Activated CD4-positive, alpha-beta T cell treated with anti-CD3 and anti-CD28 coated beads, Interleukin-2, amount 10 ng/mL, durations not matched to agents 24 days and 14 days (primary cell): ENCODE measurements around the gene DAB1. TPM values are rescaled to one million over a fixed set of nuclear protein-coding genes. Genes with fewer than 3 reads are reported as not detected.

Source experiments
- DNase-seq: peaks from one replicate; pipeline ENCODE4 v3.0.0; 2022
- H3K27ac Mint-ChIP-seq: one replicate; pipeline ENCODE4 v1.8.0; 2022; ENCODE audit warnings: mild to moderate bottlenecking, mixed read lengths
- H3K27me3 Mint-ChIP-seq: one replicate; pipeline ENCODE4 v1.8.0; 2022; ENCODE audit warnings: mixed read lengths
- H3K36me3 Mint-ChIP-seq: one replicate; pipeline ENCODE4 v1.8.0; 2022; ENCODE audit warnings: low read depth, mild to moderate bottlenecking, mixed read lengths
- H3K4me1 Mint-ChIP-seq: one replicate; pipeline ENCODE4 v1.8.0; 2021; ENCODE audit warnings: mixed read lengths
- H3K4me3 Mint-ChIP-seq: one replicate; pipeline ENCODE4 v1.8.0; 2022; ENCODE audit warnings: mild to moderate bottlenecking, moderate library complexity, mixed read lengths
- H3K9me3 Mint-ChIP-seq: one replicate; pipeline ENCODE4 v1.8.0; 2021; ENCODE audit warnings: mixed read lengths
- intact Hi-C: fragments of 100-400 bp; cut with micrococcal nuclease; formaldehyde crosslinking; loops from one replicate; pipeline ENCODE4 v1.15.1; 2023
- total RNA-seq: library from RNA; stranded (reverse); gene quantifications from 2 replicates; pipeline ENCODE4 v1.2.3, GENCODE V29; 2022

Gene DAB1
- total RNA-seq, 1 donor from 2014 or later = not detected

GRCh38 chr1:57331620-57332019 is 92.2 kb downstream of the DAB1 start:
- H3K27me3 Mint-ChIP-seq = no peaks in the 10 kb centered on the region
- no peaks in the 10 kb centered on the region for H3K9me3 Mint-ChIP-seq
- no peaks in the 10 kb centered on the region for H3K4me1 Mint-ChIP-seq
- intact Hi-C loops = no loop called here
- no peak overlapping the region for H3K27ac Mint-ChIP-seq
- no peaks in the 10 kb centered on the region for H3K36me3 Mint-ChIP-seq
- H3K4me3 Mint-ChIP-seq = no peak overlapping the region
- DNase-seq = no peak

DNA sequence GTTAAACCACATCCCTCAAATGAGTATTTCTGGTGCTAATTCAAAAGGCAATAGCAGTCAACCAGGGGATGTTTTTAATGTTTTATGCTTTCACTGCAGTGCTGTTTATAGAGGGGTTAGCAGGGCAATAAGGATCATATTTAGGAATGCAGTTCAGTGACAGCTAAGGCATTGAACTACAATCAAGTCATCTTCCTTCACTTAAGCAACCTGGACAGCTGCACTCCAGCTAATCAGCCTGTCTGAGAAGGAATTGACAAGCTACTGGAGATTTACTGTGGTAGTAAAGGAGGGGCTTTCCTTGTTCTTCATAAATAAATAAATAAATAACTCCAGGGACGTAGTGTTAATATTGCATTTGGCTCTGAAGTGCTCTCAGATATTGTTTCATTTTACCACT is 93.9 kb downstream of the DAB1 start:
- Mint-ChIP-seq H3K27me3 (no peaks in the 10 kb centered on the region), H3K27ac (no peak overlapping the region), H3K36me3 (no peaks in the 10 kb centered on the region), H3K9me3 (no peaks in the 10 kb centered on the region), H3K4me1 (no peaks in the 10 kb centered on the region), H3K4me3 (no peak overlapping the region)
- intact Hi-C loops = no loop called here
- no peak for DNase-seq

GRCh38 chr1:57329001-57329527 is 94.8 kb downstream of the DAB1 start:
- H3K36me3 Mint-ChIP-seq = no peaks in the 10 kb centered on the region
- H3K4me3 Mint-ChIP-seq = no peak overlapping the region
- H3K4me1 Mint-ChIP-seq = no peaks in the 10 kb centered on the region
- no peaks in the 10 kb centered on the region for H3K27me3 Mint-ChIP-seq
- intact Hi-C loops = no loop called here
- no peak for DNase-seq
- H3K9me3 Mint-ChIP-seq = no peaks in the 10 kb centered on the region
- no peak overlapping the region for H3K27ac Mint-ChIP-seq

- H3K27me3 Mint-ChIP-seq = no peaks in the 10 kb centered on the region
- H3K9me3 Mint-ChIP-seq = no peaks in the 10 kb centered on the region
- intact Hi-C loops = no loop called here
- H3K4me1 Mint-ChIP-seq = no peaks in the 10 kb centered on the region
- DNase-seq = no peak
- H3K36me3 Mint-ChIP-seq = no peaks in the 10 kb centered on the region
- H3K4me3 Mint-ChIP-seq = no peak overlapping the region
- no peak overlapping the region for H3K27ac Mint-ChIP-seq
Observed at GRCh38 chr1:57327946-57328345, 95.9 kb downstream of the DAB1 start.

DNA sequence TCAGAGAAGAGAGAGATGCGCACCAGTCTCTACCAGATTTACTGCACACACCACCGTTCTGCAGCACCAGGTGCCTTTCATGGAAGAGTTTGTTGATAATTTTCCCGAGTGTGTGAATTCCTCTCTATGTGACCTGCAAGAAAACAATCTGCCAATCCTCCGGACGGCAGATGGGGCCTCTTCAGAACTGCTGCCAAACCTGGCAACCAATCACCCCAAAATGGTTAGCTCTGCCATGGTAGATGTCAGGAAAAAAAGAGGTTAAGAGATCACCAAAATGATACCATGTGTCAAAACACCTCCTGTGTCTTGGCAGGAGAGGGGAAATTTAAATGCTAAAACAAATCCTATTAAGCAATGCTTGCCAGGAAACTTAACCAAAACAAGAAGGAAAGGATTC is 96.5 kb downstream of the DAB1 start:
- Mint-ChIP-seq H3K4me3 (no peak overlapping the region), H3K36me3 (no peaks in the 10 kb centered on the region), H3K27ac (no peak overlapping the region), H3K27me3 (no peaks in the 10 kb centered on the region), H3K9me3 (no peaks in the 10 kb centered on the region), H3K4me1 (no peaks in the 10 kb centered on the region)
- intact Hi-C loops = no loop called here
- no peak for DNase-seq

DNA sequence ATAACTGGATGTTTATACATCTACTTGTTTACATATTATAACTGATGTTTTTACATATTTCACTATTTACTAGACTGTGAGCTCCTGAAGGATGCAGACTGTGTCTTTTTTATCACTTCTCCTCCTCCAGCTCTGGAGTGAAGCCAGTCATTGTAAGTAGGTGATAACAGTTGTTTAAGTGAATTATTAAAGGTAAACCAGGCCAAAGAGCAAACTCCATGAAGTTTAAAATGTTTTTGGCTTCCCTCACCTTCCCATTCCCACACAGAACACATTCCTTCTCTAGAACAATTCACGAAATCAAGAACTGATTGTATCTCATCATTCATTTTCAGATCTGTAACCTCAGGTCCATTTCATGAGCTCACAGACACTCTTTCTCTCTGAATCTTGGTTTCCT is 98.3 kb downstream of the DAB1 start:
- no peak overlapping the region for H3K27ac Mint-ChIP-seq
- H3K36me3 Mint-ChIP-seq = no peaks in the 10 kb centered on the region
- H3K9me3 Mint-ChIP-seq = no peaks in the 10 kb centered on the region
- intact Hi-C loops = no loop called here
- no peaks in the 10 kb centered on the region for H3K27me3 Mint-ChIP-seq
- H3K4me3 Mint-ChIP-seq = no peak overlapping the region
- DNase-seq = no peak
- no peaks in the 10 kb centered on the region for H3K4me1 Mint-ChIP-seq

GRCh38 chr1:57325117-57325516 is 98.7 kb downstream of the DAB1 start:
- Mint-ChIP-seq H3K27me3 (no peaks in the 10 kb centered on the region), H3K4me3 (no peak overlapping the region), H3K36me3 (no peaks in the 10 kb centered on the region), H3K9me3 (no peaks in the 10 kb centered on the region), H3K4me1 (no peaks in the 10 kb centered on the region), H3K27ac (no peak overlapping the region)
- intact Hi-C loops = no loop called here
- no peak for DNase-seq

GRCh38 chr1:57324388-57324787 is 99.5 kb downstream of the DAB1 start:
- DNase-seq = no peak
- Mint-ChIP-seq H3K36me3 (no peaks in the 10 kb centered on the region), H3K4me1 (no peaks in the 10 kb centered on the region), H3K27ac (no peak overlapping the region), H3K27me3 (no peaks in the 10 kb centered on the region), H3K9me3 (no peaks in the 10 kb centered on the region), H3K4me3 (no peak overlapping the region)
- intact Hi-C loops = no loop called here

DNA sequence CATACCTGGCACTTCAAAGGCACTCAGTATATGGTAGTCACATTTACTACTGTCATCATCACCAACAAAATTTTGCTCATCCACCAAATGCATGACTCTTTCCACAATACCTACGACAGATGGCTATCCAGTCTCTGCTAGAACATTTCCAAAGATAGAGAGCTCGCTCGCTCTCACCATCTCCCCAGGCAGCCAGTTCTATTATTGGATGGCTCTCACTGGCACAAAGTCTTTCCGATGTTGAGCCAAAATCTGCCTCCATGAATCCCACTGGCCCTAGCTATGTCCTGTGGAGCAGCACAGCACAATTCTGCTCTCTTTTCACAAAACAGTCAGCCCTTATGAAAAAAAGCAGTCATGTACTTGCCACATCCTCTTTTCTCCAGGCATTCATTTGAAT is 102.1 kb downstream of the DAB1 start:
- no peaks in the 10 kb centered on the region for H3K4me1 Mint-ChIP-seq
- no peaks in the 10 kb centered on the region for H3K27me3 Mint-ChIP-seq
- H3K4me3 Mint-ChIP-seq = no peak overlapping the region
- H3K27ac Mint-ChIP-seq = no peak overlapping the region
- H3K36me3 Mint-ChIP-seq = no peaks in the 10 kb centered on the region
- intact Hi-C loops = no loop called here
- no peaks in the 10 kb centered on the region for H3K9me3 Mint-ChIP-seq
- DNase-seq = no peak

DNA sequence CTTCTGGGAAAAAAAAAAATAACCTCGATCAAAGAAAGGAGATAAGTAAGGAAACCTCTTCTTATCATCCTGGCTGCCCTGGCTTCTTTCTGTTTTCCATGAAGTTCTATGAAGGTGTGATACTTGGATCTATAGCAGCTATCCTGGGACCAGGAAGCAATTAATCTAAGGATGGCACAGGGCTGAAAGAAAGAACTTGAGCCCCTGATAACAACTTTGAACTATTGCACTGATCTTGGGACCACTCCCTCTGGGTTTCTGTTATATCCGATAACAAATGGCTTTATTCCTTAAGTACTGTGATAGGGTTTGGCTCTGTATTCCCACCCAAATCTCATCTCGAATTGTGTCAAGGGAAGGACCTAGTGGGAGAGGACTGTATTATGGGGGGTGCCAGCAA is 104.1 kb downstream of the DAB1 start:
- no peaks in the 10 kb centered on the region for H3K4me1 Mint-ChIP-seq
- no peak overlapping the region for H3K4me3 Mint-ChIP-seq
- H3K36me3 Mint-ChIP-seq = no peaks in the 10 kb centered on the region
- no peaks in the 10 kb centered on the region for H3K9me3 Mint-ChIP-seq
- no peak overlapping the region for H3K27ac Mint-ChIP-seq
- intact Hi-C loops = no loop called here
- H3K27me3 Mint-ChIP-seq = no peaks in the 10 kb centered on the region
- no peak for DNase-seq

GRCh38 chr1:57319165-57319564 is 104.7 kb downstream of the DAB1 start:
- intact Hi-C loops = no loop called here
- no peaks in the 10 kb centered on the region for H3K36me3 Mint-ChIP-seq

DNA sequence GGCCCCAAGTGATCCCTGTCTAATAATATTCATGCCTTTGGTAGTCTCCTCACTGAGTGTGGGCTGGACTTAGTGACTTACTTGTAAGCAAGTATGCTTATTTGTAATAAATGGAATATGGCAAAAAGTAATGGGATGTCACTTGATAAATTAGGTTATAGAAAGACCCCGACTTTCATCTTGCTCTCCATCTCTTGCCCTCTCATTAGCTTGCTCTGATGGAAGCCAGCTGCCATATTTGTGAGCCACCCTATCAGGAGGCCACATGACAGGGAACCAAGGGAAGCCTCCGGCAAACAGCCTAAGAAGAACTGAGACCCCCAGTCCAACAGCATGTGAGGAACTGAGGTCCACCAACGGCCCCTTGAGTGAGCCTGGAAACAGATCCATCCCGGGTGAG is 107.0 kb downstream of the DAB1 start:
- no peaks in the 10 kb centered on the region for H3K36me3 Mint-ChIP-seq
- H3K4me3 Mint-ChIP-seq = no peak overlapping the region
- no peaks in the 10 kb centered on the region for H3K4me1 Mint-ChIP-seq
- H3K27me3 Mint-ChIP-seq = no peaks in the 10 kb centered on the region
- no peak overlapping the region for H3K27ac Mint-ChIP-seq
- intact Hi-C loops = no loop called here
- H3K9me3 Mint-ChIP-seq = no peaks in the 10 kb centered on the region
- no peak for DNase-seq

More at GRCh38 chr1:57319165-57319564, 104.7 kb downstream of the DAB1 start:
- Mint-ChIP-seq H3K4me3 (no peak overlapping the region), H3K9me3 (no peaks in the 10 kb centered on the region), H3K4me1 (no peaks in the 10 kb centered on the region), H3K27me3 (no peaks in the 10 kb centered on the region), H3K27ac (no peak overlapping the region)
- no peak for DNase-seq

GRCh38 chr1:57316291-57316690 is 107.6 kb downstream of the DAB1 start:
- Mint-ChIP-seq H3K36me3 (no peaks in the 10 kb centered on the region), H3K27me3 (no peaks in the 10 kb centered on the region)

GRCh38 chr1:57312869-57313268 is 111.0 kb downstream of the DAB1 start:
- no peak for DNase-seq
- Mint-ChIP-seq H3K36me3 (no peaks in the 10 kb centered on the region), H3K4me1 (peaks cover 4% of the 10 kb centered on the region), H3K27me3 (no peaks in the 10 kb centered on the region), H3K27ac (no peak overlapping the region), H3K9me3 (no peaks in the 10 kb centered on the region), H3K4me3 (no peak overlapping the region)
- intact Hi-C loops = no loop called here

More at GRCh38 chr1:57316291-57316690, 107.6 kb downstream of the DAB1 start:
- H3K27ac Mint-ChIP-seq = no peak overlapping the region
- H3K9me3 Mint-ChIP-seq = no peaks in the 10 kb centered on the region
- no peak for DNase-seq
- H3K4me3 Mint-ChIP-seq = no peak overlapping the region
- intact Hi-C loops = no loop called here
- no peaks in the 10 kb centered on the region for H3K4me1 Mint-ChIP-seq

DNA sequence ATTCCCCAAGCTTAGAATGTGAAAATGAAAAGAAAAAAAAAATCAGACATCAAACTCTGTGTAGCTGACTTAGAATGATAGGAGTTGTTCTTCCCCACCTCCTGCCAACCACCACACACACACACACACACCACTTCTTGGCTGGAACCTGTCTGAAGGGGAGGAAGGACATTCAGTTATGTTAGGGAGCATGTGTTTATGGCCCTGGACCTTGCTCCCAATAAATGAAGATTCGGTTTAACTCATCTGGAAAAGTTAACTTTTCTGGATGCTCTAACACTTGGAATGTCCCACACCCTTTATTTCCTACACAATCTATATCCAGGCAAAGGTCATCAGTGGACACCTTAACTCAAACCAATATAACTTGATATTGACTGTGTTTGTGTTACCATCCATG is 112.4 kb downstream of the DAB1 start:
- Mint-ChIP-seq H3K4me1 (peaks cover 12% of the 10 kb centered on the region), H3K4me3 (no peak overlapping the region), H3K27me3 (no peaks in the 10 kb centered on the region), H3K27ac (no peak overlapping the region), H3K36me3 (peaks cover 4% of the 10 kb centered on the region), H3K9me3 (peaks cover 11% of the 10 kb centered on the region)
- intact Hi-C loops = no loop called here
- DNase-seq = no peak
